ENCODE measurements around the gene DYNLT5. TPM values are rescaled to one million over a fixed set of nuclear protein-coding genes. Genes with fewer than 3 reads are reported as not detected.

DYNLT5 gene
- total RNA-seq, 1 experiment from 2014 or later = 0.83 TPM

DNA sequence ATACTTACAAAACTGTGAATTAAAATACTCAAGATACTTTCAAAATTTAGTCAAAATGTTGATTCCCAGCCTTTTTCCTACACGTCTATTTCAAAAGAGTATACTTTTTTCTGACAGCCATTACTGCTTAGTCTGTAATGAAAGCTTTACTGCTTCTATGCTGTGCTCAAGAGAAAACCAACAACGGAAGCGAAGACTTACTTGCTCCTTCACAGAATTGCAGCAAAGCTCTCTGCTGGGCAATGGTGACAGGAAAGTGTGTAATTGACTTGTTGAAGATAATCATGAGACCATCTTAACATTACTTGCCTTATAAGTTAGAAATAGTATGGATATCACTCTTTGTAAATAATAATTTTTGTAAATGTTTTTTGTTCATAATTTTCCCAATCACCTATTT, 1.7 kb upstream of the DYNLT5 start:
- Histone ChIP-seq H2BK15ac (ENCODE audit: low read depth, low read length) (no peak overlapping the region), H3K23ac (ENCODE audit: insufficient read length, low read depth, low read length) (no peak overlapping the region), H3K4me2 (ENCODE audit: insufficient read depth, insufficient read length, low read length) (no peak overlapping the region), H3K4ac (ENCODE audit: low read depth, low read length) (no peak overlapping the region), H4K5ac (ENCODE audit: insufficient read length, low read depth, low read length) (no peak overlapping the region), H3K56ac (ENCODE audit: insufficient read length, low read depth, low read length) (no peak overlapping the region), H2AFZ (ENCODE audit: low read length) (no peak overlapping the region), H3K27ac (ENCODE audit: insufficient read length, low read depth, low read length) (no peak overlapping the region), H4K20me1 (ENCODE audit: control insufficient read depth, insufficient read depth, insufficient read length) (no peaks in the 10 kb centered on the region), H3K27me3 (ENCODE audit: insufficient read depth, low read length) (no peaks in the 10 kb centered on the region; the same call in 1 of the 2 replicates), H4K91ac (ENCODE audit: insufficient read length, low read depth, low read length) (no peak overlapping the region), H3K9ac (ENCODE audit: extremely low read depth, insufficient read length, low read length) (no peak overlapping the region), H2BK12ac (ENCODE audit: insufficient read length, low read depth, low read length) (no peak overlapping the region), H2AK5ac (ENCODE audit: insufficient read length, low read length) (no peak overlapping the region), H4K8ac (replicated peaks; ENCODE audit: insufficient read length, low read depth, low read length) (no peak overlapping the region), H2BK120ac (ENCODE audit: low read depth, low read length, poor library complexity, severe bottlenecking) (no peak overlapping the region), H3K14ac (ENCODE audit: insufficient read depth, low read length) (no peak overlapping the region), H3K79me1 (ENCODE audit: insufficient read depth, low read depth, low read length, poor library complexity, severe bottlenecking) (no peaks in the 10 kb centered on the region), H3K79me2 (ENCODE audit: insufficient read depth, low read length) (no peaks in the 10 kb centered on the region), H2BK20ac (ENCODE audit: low read depth, low read length, poor library complexity, severe bottlenecking) (no peak overlapping the region), H2BK5ac (ENCODE audit: insufficient read length, low read length) (no peak overlapping the region), H3T11ph (ENCODE audit: low read length) (no peak overlapping the region), H3K18ac (ENCODE audit: insufficient read length, low read depth, low read length) (no peak overlapping the region), H3K4me1 (ENCODE audit: insufficient read depth, low read length) (no peaks in the 10 kb centered on the region; the same call in 1 of the 2 replicates), H3K23me2 (ENCODE audit: insufficient read length, low read depth, low read length, poor library complexity, severe bottlenecking) (peaks cover 11% of the 10 kb centered on the region), H3K9me3 (ENCODE audit: control insufficient read depth, low read depth, low read length) (no peaks in the 10 kb centered on the region)
- TF ChIP-seq, protein P1, sequence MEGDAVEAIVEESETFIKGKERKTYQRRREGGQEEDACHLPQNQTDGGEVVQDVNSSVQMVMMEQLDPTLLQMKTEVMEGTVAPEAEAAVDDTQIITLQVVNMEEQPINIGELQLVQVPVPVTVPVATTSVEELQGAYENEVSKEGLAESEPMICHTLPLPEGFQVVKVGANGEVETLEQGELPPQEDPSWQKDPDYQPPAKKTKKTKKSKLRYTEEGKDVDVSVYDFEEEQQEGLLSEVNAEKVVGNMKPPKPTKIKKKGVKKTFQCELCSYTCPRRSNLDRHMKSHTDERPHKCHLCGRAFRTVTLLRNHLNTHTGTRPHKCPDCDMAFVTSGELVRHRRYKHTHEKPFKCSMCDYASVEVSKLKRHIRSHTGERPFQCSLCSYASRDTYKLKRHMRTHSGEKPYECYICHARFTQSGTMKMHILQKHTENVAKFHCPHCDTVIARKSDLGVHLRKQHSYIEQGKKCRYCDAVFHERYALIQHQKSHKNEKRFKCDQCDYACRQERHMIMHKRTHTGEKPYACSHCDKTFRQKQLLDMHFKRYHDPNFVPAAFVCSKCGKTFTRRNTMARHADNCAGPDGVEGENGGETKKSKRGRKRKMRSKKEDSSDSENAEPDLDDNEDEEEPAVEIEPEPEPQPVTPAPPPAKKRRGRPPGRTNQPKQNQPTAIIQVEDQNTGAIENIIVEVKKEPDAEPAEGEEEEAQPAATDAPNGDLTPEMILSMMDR (conservative IDR thresholded peaks at IDR 0.05) = no peak
- Mint-ChIP-seq H3K9me3 (no peaks in the 10 kb centered on the region), H3K4me1 (peaks cover 4 to 6% of the 10 kb centered on the region in 2 experiments; a peak in 3 of 4 replicates), H3K36me3 (ENCODE audit: insufficient read depth in 1 of 3, low read depth in 3 of 3) (no peaks in the 10 kb centered on the region), H3K27me3 (ENCODE audit: low read depth) (peaks cover 34% of the 10 kb centered on the region), H3K4me3 (no peak overlapping the region), H3K27ac (no peak overlapping the region)
- WGBS (ENCODE audit: extremely low coverage, insufficient read length, low lambda C conversion rate) = no CpG with 5 or more reads among the region's 3 CpGs
- DNase-seq = no peak
